B cell (primary cell): ENCODE measurements around the gene RASSF3. TPM values are rescaled to one million over a fixed set of nuclear protein-coding genes. Genes with fewer than 3 reads are reported as not detected.
"Not testable (repeated sequence)": the region's sequence is repeated elsewhere in the genome, so short reads cannot be mapped to it uniquely, and the experiment has no call there.

ENCODE experiments used
- ATAC-seq: fragments of 200-7000 bp; cut with Tn5 transposase; one replicate; pipeline ENCODE4 v1.10.0; 2021; ENCODE audit warnings: low read depth, mild to moderate bottlenecking, moderate number of reproducible peaks, moderate library complexity
- CTCF ChIA-PET: fragments of 350-600 bp; sonication (Branson Sonifier 250); formaldehyde crosslinking; loops from one replicate; lab custom pipeline; 2021; ENCODE audit warnings: antibody characterized with exemption, inconsistent platforms; lab: Charles Lee
- POLR2A ChIA-PET: fragments of 350-600 bp; sonication (Branson Sonifier 250); formaldehyde crosslinking; loops from one replicate; lab custom pipeline; 2021; ENCODE audit warnings: antibody characterized with exemption; lab: Charles Lee
- DNase-seq: peaks from one replicate; pipeline ENCODE4 v3.0.0; 2013
- H2AFZ ChIP-seq: 2 replicates; pipeline ENCODE4 v1.6.1; 2012; ENCODE audit warnings: mild to moderate bottlenecking, low read depth, low read length; ENCODE audit not compliant: insufficient read depth, poor library complexity, severe bottlenecking
- H3K27ac ChIP-seq, 2 donors: 1 replicate in 1 of 2; 2 replicates in 1 of 2; pipeline ENCODE4 v1.5.1; 2012 to 2013; ENCODE audit warnings: low read length in 2 of 2, mild to moderate bottlenecking in 2 of 2, moderate library complexity in 1 of 2
- H3K27me3 ChIP-seq, 4 experiments: fragments of 200-600 bp in 1 of 4; sonication (generic) in 1 of 4; replicated peaks in 1 of 4; 1 replicate in 2 of 4; 2 replicates in 2 of 4; pipeline versions ENCODE4 v1.6.1 to v1.7.0; 2013 to 2016; ENCODE audit warnings: low read length in 3 of 4, mild to moderate bottlenecking in 2 of 4, mixed read lengths in 1 of 4, moderate library complexity in 1 of 4; ENCODE audit not compliant: insufficient read depth in 4 of 4, control insufficient read depth in 3 of 4; ENCODE audit errors: control extremely low read depth in 1 of 4
- H3K36me3 ChIP-seq, 2 experiments: replicated peaks in 1 of 2; 1 replicate in 1 of 2; 2 replicates in 1 of 2; pipeline versions ENCODE4 v1.6.1 to v1.7.1; 2013; ENCODE audit warnings: low read length in 1 of 2; ENCODE audit not compliant: insufficient read depth in 2 of 2, control insufficient read depth in 1 of 2; ENCODE audit errors: control extremely low read depth in 1 of 2, extremely low read depth in 1 of 2
- H3K4me1 ChIP-seq, 2 donors: fragments of 200-600 bp in 1 of 2; sonication (generic) in 1 of 2; 1 replicate in 1 of 2; 2 replicates in 1 of 2; pipeline versions ENCODE4 v1.5.1 to v1.6.1; 2013 to 2017; ENCODE audit warnings: low read length in 2 of 2; ENCODE audit not compliant: control insufficient read depth in 2 of 2, insufficient read depth in 2 of 2
- H3K4me2 ChIP-seq: replicated peaks from 2 replicates; pipeline ENCODE3; 2012; ENCODE audit warnings: mild to moderate bottlenecking, low read depth, low read length; ENCODE audit not compliant: poor library complexity, severe bottlenecking
- H3K4me3 ChIP-seq, 5 experiments: fragments of 200-600 bp in 1 of 5; sonication (generic) in 1 of 5; 1 replicate in 3 of 5; 2 replicates in 2 of 5; pipeline versions ENCODE4 v1.5.1 to v1.7.0; 2011 to 2016; ENCODE audit warnings: low read length in 4 of 5, mild to moderate bottlenecking in 4 of 5, low read depth in 2 of 5, control low read depth in 1 of 5, moderate library complexity in 1 of 5; ENCODE audit not compliant: insufficient read depth in 1 of 5; ENCODE audit errors: control extremely low read depth in 1 of 5, extremely low read depth in 1 of 5
- H3K79me2 ChIP-seq: fragments of 200-600 bp; sonication (generic); one replicate; pipeline ENCODE4 v1.6.0; 2016; ENCODE audit warnings: low read length; ENCODE audit not compliant: control insufficient read depth, insufficient read depth
- H3K9ac ChIP-seq: fragments of 200-600 bp; sonication (generic); 2 replicates; pipeline ENCODE4 v1.6.1; 2017; ENCODE audit warnings: mild to moderate bottlenecking, low read length, moderate library complexity
- H3K9me3 ChIP-seq, 3 donors: one replicate each; pipeline versions ENCODE4 v1.6.1 to v1.7.1; 2013; ENCODE audit warnings: low read length in 2 of 3; ENCODE audit not compliant: control insufficient read depth in 2 of 3, insufficient read depth in 1 of 3; ENCODE audit errors: control extremely low read depth in 1 of 3
- H4K20me1 ChIP-seq: 2 replicates; pipeline ENCODE4 v1.6.0; 2012; ENCODE audit warnings: mild to moderate bottlenecking, low read length; ENCODE audit not compliant: insufficient read depth, control insufficient read depth, poor library complexity, severe bottlenecking
- H3K27ac Mint-ChIP-seq: one replicate; pipeline ENCODE4 v1.8.0; 2021; ENCODE audit warnings: mixed read lengths
- H3K27me3 Mint-ChIP-seq: one replicate; pipeline ENCODE4 v1.8.0; 2021; ENCODE audit warnings: mixed read lengths
- H3K4me1 Mint-ChIP-seq: one replicate; pipeline ENCODE4 v1.8.0; 2021; ENCODE audit warnings: mixed read lengths
- H3K4me3 Mint-ChIP-seq: one replicate; pipeline ENCODE4 v1.8.0; 2021; ENCODE audit warnings: mixed read lengths
- H3K9me3 Mint-ChIP-seq: one replicate; pipeline ENCODE4 v1.8.0; 2022; ENCODE audit warnings: mixed read lengths; ENCODE audit not compliant: insufficient read depth
- CTCF ChIP-seq: fragments of 200-600 bp; IDR thresholded peaks from one replicate; pipeline ENCODE4 v1.8.0; 2022; ENCODE audit warnings: antibody characterized with exemption, mild to moderate bottlenecking
- EZH2 ChIP-seq: IDR thresholded peaks from 2 replicates; pipeline ENCODE4 v1.6.1; 2012; ENCODE audit warnings: borderline replicate concordance, low read depth, mild to moderate bottlenecking, moderate library complexity, low read length; ENCODE audit not compliant: insufficient read depth, poor library complexity, severe bottlenecking
- WGBS: methylation state at CpG from one replicate; pipeline ENCODE4 v1.1.5; 2013; ENCODE audit warnings: missing lambda C conversion rate; ENCODE audit not compliant: insufficient coverage; 5-methylcytosine and 5-hydroxymethylcytosine counted together
- intact Hi-C: fragments of 100-400 bp; cut with micrococcal nuclease; formaldehyde crosslinking; loops from one replicate; pipeline ENCODE4 v1.10.0; 2022
- polyA plus RNA-seq: library from polyadenylated mRNA; depleted of rRNA; stranded (reverse); fragments of >200 nt; gene quantifications from 2 replicates; pipeline ENCODE4 v1.2.3, GENCODE V29; 2012
- total RNA-seq, 2 donors: library from RNA; stranded (reverse); fragments of 120-200 nt in 1 of 2; gene quantifications; 1 replicate in 1 of 2; 2 replicates in 1 of 2; pipeline versions ENCODE4 v1.2.3 to v1.2.4, GENCODE V29; 2013 to 2022

RASSF3 gene
- total and polyA plus RNA-seq, 2 donors (not counting 1 experiment from before 2014, with no cell fraction given) = 25.8 to 104 TPM

GRCh38 chr12:64690236-64690635, 79.9 kb downstream of the RASSF3 start:
- H3K9ac ChIP-seq, H2AFZ ChIP-seq, H3K9me3 Mint-ChIP-seq, H3K4me1 Mint-ChIP-seq, H3K9me3 ChIP-seq, POLR2A ChIA-PET, H3K4me2 ChIP-seq, intact Hi-C loops, H3K4me3 ChIP-seq, H3K27ac Mint-ChIP-seq, ATAC-seq, H3K4me1 ChIP-seq, DNase-seq, H3K27me3 ChIP-seq, H3K27ac ChIP-seq, H3K27me3 Mint-ChIP-seq, H3K4me3 Mint-ChIP-seq: not testable (repeated sequence)
- Histone ChIP-seq H3K36me3 (peaks cover 20 to 71% of the 10 kb centered on the region in 2 experiments), H3K79me2 (peaks cover 65% of the 10 kb centered on the region), H4K20me1 (peaks cover 24% of the 10 kb centered on the region)
- CTCF ChIA-PET = interaction anchor here (1.4 to 18.0 kb wide), 2 partner anchors 8 to 140 kb away, joined by 4 to 352 read pairs; no protein-coding TSS in a partner anchor
- WGBS = 97% methylated on average over 4 of the region's 6 CpGs

GRCh38 chr12:64691227-64691794, 81.0 kb downstream of the RASSF3 start:
- Mint-ChIP-seq H3K9me3 (no peaks in the 10 kb centered on the region), H3K4me3 (no peak overlapping the region), H3K4me1 (peaks cover 14% of the 10 kb centered on the region), H3K27me3 (no peaks in the 10 kb centered on the region), H3K27ac (peak overlapping the region; percentile 61)
- Histone ChIP-seq H3K4me1 (peaks cover 0 to 9% of the 10 kb centered on the region in 2 donors), H4K20me1 (peaks cover 24% of the 10 kb centered on the region), H3K36me3 (peaks cover 16 to 71% of the 10 kb centered on the region in 2 experiments), H3K4me3 (no peak overlapping the region), H3K4me2 (no peak overlapping the region), H3K79me2 (peaks cover 58% of the 10 kb centered on the region), H3K9me3 (no peaks in the 10 kb centered on the region), H3K9ac (no peak overlapping the region), H3K27ac (no peak overlapping the region), H2AFZ (no peak overlapping the region), H3K27me3 (no peaks in the 10 kb centered on the region)
- ATAC-seq (no peak), DNase-seq (no peak)
- ChIA-PET CTCF (interaction anchor here (0.7 to 18.0 kb wide), 3 partner anchors 22 to 141 kb away, joined by 3 to 352 read pairs (median 3); no protein-coding TSS in a partner anchor), POLR2A (interaction anchor here (0.5 to 0.6 kb wide), 2 partner anchors 13 to 29 kb away, joined by 3 to 5 read pairs; no protein-coding TSS in a partner anchor)
- WGBS = 100% methylated on average over 3 of the region's 6 CpGs
- intact Hi-C loops = no loop called here
- TF ChIP-seq CTCF (no peak), EZH2 (no peak)
